ENCODE measurements around the gene INTS3.

The INTS3 gene

DNA sequence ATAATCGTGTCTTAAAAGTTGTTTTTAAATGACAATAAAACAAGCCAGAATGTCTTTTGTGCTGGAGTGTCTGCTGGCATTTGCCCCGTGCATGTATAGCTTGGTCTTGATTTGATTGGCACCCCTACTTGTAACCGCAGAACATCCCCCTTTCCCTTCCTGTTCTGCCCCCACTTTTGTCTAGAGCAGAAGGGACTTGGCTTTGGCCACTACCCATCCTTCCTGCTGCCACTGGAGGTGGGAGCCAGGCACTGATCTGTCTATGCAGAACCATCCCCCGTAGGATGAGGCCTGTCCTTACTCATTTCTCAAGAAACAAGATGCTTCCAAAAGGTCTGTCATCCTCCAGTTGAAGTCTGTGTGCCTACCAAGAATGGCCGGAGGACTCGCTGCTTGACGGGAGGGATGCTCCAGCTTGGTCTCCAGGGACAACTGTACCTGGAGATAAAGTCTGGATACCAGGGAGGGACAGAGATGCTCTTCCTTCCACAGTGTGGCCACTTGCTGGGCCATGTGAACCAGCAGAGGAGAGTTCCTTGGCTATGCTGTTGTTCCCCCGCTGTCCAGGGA lies 46.3 kb downstream of the INTS3 start:
- Histone ChIP-seq H3K27me3 (ENCODE audit: control insufficient read depth, insufficient read depth, low read length) (no peaks in the 10 kb centered on the region), H3K9ac (ENCODE audit: low read depth, low read length) (no peak overlapping the region), H3K27ac (ENCODE audit: low read depth, low read length) (no peak overlapping the region), H3K4me1 (ENCODE audit: control insufficient read depth, insufficient read depth, low read length) (peaks cover 15% of the 10 kb centered on the region), H3K9me3 (ENCODE audit: control insufficient read depth, insufficient read depth, low read length) (no peaks in the 10 kb centered on the region), H3K4me3 (ENCODE audit: low read depth, low read length) (0 out of 2 replicates have a peak overlapping the region, but pooled peaks have one; percentile 73), H3K36me3 (ENCODE audit: control insufficient read depth, insufficient read depth, low read length) (peaks cover 53% of the 10 kb centered on the region)

DNA sequence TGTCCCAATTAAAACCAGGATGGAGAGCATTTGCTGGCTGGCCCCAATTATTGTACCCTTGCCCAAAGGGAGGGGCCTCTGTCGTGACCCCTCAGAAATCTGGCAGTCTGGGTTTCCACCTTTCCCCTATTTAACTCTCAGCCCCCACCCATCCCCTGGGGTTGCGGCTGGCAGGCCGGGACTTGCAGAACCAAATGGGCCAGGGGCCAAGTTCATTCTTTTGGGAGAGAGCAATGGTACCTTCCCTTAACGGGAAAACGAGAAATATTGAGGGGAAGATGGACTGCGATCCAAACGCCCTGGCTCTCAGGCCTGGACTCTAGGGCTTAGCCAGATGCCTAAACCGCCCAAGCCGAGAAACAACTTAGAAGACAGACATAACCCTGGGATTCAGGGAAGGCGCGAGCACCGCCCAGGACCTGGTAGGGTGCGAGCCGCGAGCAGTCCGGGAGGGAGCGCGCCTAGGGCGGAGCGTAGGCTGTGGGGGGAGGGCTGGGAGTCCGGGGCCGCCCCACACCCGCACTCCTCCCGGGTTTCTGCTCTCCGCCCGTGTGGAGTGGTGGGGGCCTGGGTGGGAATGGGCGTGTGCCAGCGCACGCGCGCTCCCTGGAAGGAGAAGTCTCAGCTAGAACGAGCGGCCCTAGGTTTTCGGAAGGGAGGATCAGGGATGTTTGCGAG lies 47.1 kb downstream of the INTS3 start, which contains the start of gene SLC27A3:
SLC27A3 (plus strand) TSS at position 628 of the 678 bp plus-strand sequence. CDS start 91 bp downstream, outside the sequence.
- Histone ChIP-seq H3K27me3 (ENCODE audit: control insufficient read depth, insufficient read depth, low read length) (no peaks in the 10 kb centered on the region), H3K27ac (ENCODE audit: low read depth, low read length) (peak within 1 kb of the TSS; percentile 91), H3K36me3 (ENCODE audit: control insufficient read depth, insufficient read depth, low read length) (peaks cover 54% of the 10 kb centered on the region), H3K4me1 (ENCODE audit: control insufficient read depth, insufficient read depth, low read length) (peaks cover 15% of the 10 kb centered on the region), H3K9me3 (ENCODE audit: control insufficient read depth, insufficient read depth, low read length) (no peaks in the 10 kb centered on the region), H3K4me3 (ENCODE audit: low read depth, low read length) (peak within 1 kb of the TSS; percentile 73), H3K9ac (ENCODE audit: low read depth, low read length) (peak within 1 kb of the TSS; percentile 84)

DNA sequence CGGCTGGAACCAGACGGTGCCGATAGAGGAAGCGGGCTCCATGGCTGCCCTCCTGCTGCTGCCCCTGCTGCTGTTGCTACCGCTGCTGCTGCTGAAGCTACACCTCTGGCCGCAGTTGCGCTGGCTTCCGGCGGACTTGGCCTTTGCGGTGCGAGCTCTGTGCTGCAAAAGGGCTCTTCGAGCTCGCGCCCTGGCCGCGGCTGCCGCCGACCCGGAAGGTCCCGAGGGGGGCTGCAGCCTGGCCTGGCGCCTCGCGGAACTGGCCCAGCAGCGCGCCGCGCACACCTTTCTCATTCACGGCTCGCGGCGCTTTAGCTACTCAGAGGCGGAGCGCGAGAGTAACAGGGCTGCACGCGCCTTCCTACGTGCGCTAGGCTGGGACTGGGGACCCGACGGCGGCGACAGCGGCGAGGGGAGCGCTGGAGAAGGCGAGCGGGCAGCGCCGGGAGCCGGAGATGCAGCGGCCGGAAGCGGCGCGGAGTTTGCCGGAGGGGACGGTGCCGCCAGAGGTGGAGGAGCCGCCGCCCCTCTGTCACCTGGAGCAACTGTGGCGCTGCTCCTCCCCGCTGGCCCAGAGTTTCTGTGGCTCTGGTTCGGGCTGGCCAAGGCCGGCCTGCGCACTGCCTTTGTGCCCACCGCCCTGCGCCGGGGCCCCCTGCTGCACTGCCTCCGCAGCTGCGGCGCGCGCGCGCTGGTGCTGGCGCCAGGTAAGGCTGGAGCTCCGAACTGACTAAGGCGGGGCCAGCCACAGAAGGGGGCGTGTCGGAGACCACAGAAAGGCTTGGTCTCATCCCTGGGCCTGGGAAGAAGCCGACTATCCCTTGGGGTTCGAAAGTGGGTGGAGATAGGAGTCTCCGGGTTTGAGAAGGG lies 47.8 kb downstream of the INTS3 start:
- Histone ChIP-seq H3K27me3 (ENCODE audit: control insufficient read depth, insufficient read depth, low read length) (no peaks in the 10 kb centered on the region), H3K27ac (ENCODE audit: low read depth, low read length) (peak overlapping the region; percentile 91), H3K9me3 (ENCODE audit: control insufficient read depth, insufficient read depth, low read length) (no peaks in the 10 kb centered on the region), H3K4me1 (ENCODE audit: control insufficient read depth, insufficient read depth, low read length) (peaks cover 15% of the 10 kb centered on the region), H3K4me3 (ENCODE audit: low read depth, low read length) (peak overlapping the region; percentile 73), H3K36me3 (ENCODE audit: control insufficient read depth, insufficient read depth, low read length) (peaks cover 51% of the 10 kb centered on the region), H3K9ac (ENCODE audit: low read depth, low read length) (peak overlapping the region; percentile 84)

DNA sequence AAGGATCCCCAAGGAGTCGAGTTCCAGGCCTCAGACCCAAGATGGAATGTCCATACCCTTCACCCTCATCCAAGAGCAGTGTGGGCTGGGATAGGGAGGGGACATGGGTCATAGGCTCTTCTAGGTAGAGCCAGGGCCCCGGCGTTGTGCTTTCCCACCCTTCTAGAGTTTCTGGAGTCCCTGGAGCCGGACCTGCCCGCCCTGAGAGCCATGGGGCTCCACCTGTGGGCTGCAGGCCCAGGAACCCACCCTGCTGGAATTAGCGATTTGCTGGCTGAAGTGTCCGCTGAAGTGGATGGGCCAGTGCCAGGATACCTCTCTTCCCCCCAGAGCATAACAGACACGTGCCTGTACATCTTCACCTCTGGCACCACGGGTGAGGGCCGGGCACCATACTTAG lies 48.5 kb downstream of the INTS3 start:
- no peak overlapping the region for H3K9ac ChIP-seq (ENCODE audit: low read depth, low read length)
- no peaks in the 10 kb centered on the region for H3K27me3 ChIP-seq (ENCODE audit: control insufficient read depth, insufficient read depth, low read length)
- peak overlapping the region; percentile 73 for H3K4me3 ChIP-seq (ENCODE audit: low read depth, low read length)
- H3K4me1 ChIP-seq (ENCODE audit: control insufficient read depth, insufficient read depth, low read length): peaks cover 15% of the 10 kb centered on the region
- peak overlapping the region; percentile 91 for H3K27ac ChIP-seq (ENCODE audit: low read depth, low read length)
- H3K36me3 ChIP-seq (ENCODE audit: control insufficient read depth, insufficient read depth, low read length): peaks cover 47% of the 10 kb centered on the region
- H3K9me3 ChIP-seq (ENCODE audit: control insufficient read depth, insufficient read depth, low read length): no peaks in the 10 kb centered on the region

DNA sequence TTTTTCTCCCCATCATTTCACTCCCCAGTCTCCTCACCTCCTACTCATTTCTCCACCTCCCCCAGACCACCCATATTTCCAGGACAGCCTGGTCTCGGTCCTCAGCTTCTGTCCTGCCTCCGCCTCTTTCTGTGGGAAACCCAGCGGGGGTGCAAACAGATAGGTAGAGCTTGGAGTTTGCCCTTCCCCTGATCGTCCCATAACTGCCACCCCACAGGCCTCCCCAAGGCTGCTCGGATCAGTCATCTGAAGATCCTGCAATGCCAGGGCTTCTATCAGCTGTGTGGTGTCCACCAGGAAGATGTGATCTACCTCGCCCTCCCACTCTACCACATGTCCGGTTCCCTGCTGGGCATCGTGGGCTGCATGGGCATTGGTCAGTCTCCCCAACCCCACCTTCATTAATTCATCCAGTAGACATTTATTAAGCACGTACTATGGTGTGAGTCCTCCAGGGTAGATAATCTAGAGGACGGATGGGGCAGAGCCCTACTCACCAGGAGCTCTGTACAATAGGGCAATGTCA lies 49.1 kb downstream of the INTS3 start:
- H3K9ac ChIP-seq (ENCODE audit: low read depth, low read length): no peak overlapping the region
- H3K4me3 ChIP-seq (ENCODE audit: low read depth, low read length): 0 out of 2 replicates have a peak overlapping the region, but pooled peaks have one; percentile 73
- peaks cover 47% of the 10 kb centered on the region for H3K36me3 ChIP-seq (ENCODE audit: control insufficient read depth, insufficient read depth, low read length)
- peaks cover 15% of the 10 kb centered on the region for H3K4me1 ChIP-seq (ENCODE audit: control insufficient read depth, insufficient read depth, low read length)
- H3K9me3 ChIP-seq (ENCODE audit: control insufficient read depth, insufficient read depth, low read length): no peaks in the 10 kb centered on the region
- no peaks in the 10 kb centered on the region for H3K27me3 ChIP-seq (ENCODE audit: control insufficient read depth, insufficient read depth, low read length)
- no peak overlapping the region for H3K27ac ChIP-seq (ENCODE audit: low read depth, low read length)

DNA sequence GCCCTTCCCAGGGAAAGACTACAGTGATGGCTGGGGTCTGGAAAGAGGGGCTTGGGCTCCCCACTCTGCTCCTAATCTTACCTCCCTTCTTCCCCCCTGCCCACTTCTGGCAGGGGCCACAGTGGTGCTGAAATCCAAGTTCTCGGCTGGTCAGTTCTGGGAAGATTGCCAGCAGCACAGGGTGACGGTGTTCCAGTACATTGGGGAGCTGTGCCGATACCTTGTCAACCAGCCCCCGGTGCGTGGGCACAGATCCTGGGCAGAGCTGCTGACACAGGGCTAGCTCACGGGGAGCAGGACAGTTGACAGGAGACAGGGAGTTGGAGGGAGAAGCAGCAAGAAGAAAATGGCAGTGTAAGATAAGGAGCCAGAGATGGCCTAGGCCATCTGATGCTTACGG lies 49.8 kb downstream of the INTS3 start:
- Histone ChIP-seq H3K36me3 (ENCODE audit: control insufficient read depth, insufficient read depth, low read length) (peaks cover 40% of the 10 kb centered on the region), H3K4me1 (ENCODE audit: control insufficient read depth, insufficient read depth, low read length) (peaks cover 15% of the 10 kb centered on the region), H3K27ac (ENCODE audit: low read depth, low read length) (no peak overlapping the region), H3K9me3 (ENCODE audit: control insufficient read depth, insufficient read depth, low read length) (no peaks in the 10 kb centered on the region), H3K27me3 (ENCODE audit: control insufficient read depth, insufficient read depth, low read length) (no peaks in the 10 kb centered on the region), H3K4me3 (ENCODE audit: low read depth, low read length) (no peak overlapping the region), H3K9ac (ENCODE audit: low read depth, low read length) (no peak overlapping the region)

DNA sequence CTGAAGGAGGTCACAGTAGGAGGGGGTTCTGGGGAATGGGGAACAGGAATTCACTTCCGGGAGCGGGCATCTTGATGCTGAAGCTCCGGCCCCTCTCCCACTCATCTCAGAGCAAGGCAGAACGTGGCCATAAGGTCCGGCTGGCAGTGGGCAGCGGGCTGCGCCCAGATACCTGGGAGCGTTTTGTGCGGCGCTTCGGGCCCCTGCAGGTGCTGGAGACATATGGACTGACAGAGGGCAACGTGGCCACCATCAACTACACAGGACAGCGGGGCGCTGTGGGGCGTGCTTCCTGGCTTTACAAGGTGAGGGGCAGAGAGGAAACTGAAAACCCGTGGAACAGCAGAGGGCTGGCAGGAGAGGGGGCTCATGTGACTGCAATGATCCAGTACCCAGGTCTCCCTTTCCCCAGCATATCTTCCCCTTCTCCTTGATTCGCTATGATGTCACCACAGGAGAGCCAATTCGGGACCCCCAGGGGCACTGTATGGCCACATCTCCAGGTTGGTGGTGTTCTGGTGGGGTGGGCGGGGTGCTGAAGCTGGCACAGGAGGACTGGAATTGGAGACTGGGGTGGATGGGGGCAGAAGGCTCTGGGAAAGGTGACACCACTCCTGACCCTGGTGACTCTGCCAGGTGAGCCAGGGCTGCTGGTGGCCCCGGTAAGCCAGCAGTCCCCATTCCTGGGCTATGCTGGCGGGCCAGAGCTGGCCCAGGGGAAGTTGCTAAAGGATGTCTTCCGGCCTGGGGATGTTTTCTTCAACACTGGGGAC lies 50.4 kb downstream of the INTS3 start:
- no peak overlapping the region for H3K27ac ChIP-seq (ENCODE audit: low read depth, low read length)
- H3K4me1 ChIP-seq (ENCODE audit: control insufficient read depth, insufficient read depth, low read length): peaks cover 15% of the 10 kb centered on the region
- H3K4me3 ChIP-seq (ENCODE audit: low read depth, low read length): no peak overlapping the region
- no peak overlapping the region for H3K9ac ChIP-seq (ENCODE audit: low read depth, low read length)
- H3K27me3 ChIP-seq (ENCODE audit: control insufficient read depth, insufficient read depth, low read length): no peaks in the 10 kb centered on the region
- H3K36me3 ChIP-seq (ENCODE audit: control insufficient read depth, insufficient read depth, low read length): peaks cover 34% of the 10 kb centered on the region
- H3K9me3 ChIP-seq (ENCODE audit: control insufficient read depth, insufficient read depth, low read length): no peaks in the 10 kb centered on the region

DNA sequence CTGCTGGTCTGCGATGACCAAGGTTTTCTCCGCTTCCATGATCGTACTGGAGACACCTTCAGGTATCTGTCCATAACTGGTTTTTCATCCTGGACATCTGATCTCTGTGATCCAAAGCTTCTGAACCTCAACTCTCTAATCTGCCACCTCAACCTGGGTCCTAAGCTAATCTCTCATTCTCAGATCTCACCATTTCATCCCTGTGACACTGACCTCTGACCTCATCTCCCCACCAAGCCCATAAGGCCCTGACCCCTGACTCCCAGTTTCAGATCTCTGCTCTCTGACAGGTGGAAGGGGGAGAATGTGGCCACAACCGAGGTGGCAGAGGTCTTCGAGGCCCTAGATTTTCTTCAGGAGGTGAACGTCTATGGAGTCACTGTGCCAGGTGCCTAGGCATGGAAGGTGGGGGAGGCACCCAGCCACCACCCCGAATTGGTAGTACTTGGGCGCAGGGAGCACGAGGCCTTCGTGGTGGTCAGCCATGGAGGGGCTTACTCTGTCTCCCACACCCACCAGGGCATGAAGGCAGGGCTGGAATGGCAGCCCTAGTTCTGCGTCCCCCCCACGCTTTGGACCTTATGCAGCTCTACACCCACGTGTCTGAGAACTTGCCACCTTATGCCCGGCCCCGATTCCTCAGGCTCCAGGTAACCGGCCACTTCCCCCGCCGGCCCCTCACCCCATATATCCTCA lies 51.1 kb downstream of the INTS3 start:
- Histone ChIP-seq H3K27ac (ENCODE audit: low read depth, low read length) (no peak overlapping the region), H3K4me3 (ENCODE audit: low read depth, low read length) (no peak overlapping the region), H3K27me3 (ENCODE audit: control insufficient read depth, insufficient read depth, low read length) (no peaks in the 10 kb centered on the region), H3K4me1 (ENCODE audit: control insufficient read depth, insufficient read depth, low read length) (peaks cover 18% of the 10 kb centered on the region), H3K36me3 (ENCODE audit: control insufficient read depth, insufficient read depth, low read length) (peaks cover 27% of the 10 kb centered on the region; the same call in 1 of the 2 replicates), H3K9me3 (ENCODE audit: control insufficient read depth, insufficient read depth, low read length) (no peaks in the 10 kb centered on the region), H3K9ac (ENCODE audit: low read depth, low read length) (no peak overlapping the region)

DNA sequence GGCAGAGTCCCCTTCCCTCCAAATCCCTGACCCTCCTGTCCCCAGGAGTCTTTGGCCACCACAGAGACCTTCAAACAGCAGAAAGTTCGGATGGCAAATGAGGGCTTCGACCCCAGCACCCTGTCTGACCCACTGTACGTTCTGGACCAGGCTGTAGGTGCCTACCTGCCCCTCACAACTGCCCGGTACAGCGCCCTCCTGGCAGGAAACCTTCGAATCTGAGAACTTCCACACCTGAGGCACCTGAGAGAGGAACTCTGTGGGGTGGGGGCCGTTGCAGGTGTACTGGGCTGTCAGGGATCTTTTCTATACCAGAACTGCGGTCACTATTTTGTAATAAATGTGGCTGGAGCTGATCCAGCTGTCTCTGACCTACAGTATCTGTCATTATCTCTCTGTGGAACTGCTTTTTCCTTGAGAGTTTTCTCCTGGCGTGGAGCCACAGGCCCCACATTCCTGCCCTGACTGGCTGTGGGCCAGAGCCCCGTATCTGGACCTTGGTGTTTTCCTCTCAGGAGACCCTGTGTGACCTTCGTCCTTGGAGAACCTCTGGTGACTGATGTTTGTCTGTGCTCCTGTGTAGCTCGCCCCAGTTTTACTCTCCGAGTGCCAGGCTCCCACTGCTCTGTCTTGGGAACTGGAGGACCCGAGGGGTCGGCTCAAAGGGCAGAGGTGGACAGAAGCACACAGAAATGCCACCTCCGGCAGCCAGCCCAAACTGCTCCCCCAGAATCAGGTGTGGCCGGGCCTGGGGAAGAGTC lies 52.1 kb downstream of the INTS3 start:
- peaks cover 23% of the 10 kb centered on the region; the same call in 1 of the 2 replicates for H3K36me3 ChIP-seq (ENCODE audit: control insufficient read depth, insufficient read depth, low read length)
- no peaks in the 10 kb centered on the region for H3K27me3 ChIP-seq (ENCODE audit: control insufficient read depth, insufficient read depth, low read length)
- no peaks in the 10 kb centered on the region for H3K9me3 ChIP-seq (ENCODE audit: control insufficient read depth, insufficient read depth, low read length)
- peaks cover 9% of the 10 kb centered on the region for H3K4me1 ChIP-seq (ENCODE audit: control insufficient read depth, insufficient read depth, low read length)
- no peak overlapping the region for H3K4me3 ChIP-seq (ENCODE audit: low read depth, low read length)
- no peak overlapping the region for H3K9ac ChIP-seq (ENCODE audit: low read depth, low read length)
- no peak overlapping the region for H3K27ac ChIP-seq (ENCODE audit: low read depth, low read length)
